Measurements from ENCODE around the gene ADD2. TPM values are rescaled to one million over a fixed set of nuclear protein-coding genes. Genes with fewer than 3 reads are reported as not detected.

Gene ADD2, protein sequence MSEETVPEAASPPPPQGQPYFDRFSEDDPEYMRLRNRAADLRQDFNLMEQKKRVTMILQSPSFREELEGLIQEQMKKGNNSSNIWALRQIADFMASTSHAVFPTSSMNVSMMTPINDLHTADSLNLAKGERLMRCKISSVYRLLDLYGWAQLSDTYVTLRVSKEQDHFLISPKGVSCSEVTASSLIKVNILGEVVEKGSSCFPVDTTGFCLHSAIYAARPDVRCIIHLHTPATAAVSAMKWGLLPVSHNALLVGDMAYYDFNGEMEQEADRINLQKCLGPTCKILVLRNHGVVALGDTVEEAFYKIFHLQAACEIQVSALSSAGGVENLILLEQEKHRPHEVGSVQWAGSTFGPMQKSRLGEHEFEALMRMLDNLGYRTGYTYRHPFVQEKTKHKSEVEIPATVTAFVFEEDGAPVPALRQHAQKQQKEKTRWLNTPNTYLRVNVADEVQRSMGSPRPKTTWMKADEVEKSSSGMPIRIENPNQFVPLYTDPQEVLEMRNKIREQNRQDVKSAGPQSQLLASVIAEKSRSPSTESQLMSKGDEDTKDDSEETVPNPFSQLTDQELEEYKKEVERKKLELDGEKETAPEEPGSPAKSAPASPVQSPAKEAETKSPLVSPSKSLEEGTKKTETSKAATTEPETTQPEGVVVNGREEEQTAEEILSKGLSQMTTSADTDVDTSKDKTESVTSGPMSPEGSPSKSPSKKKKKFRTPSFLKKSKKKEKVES
- polyA plus RNA-seq (2013, experiment 1 of 2) = not detected
- polyA plus RNA-seq (2013, experiment 2 of 2) = not detected

DNA sequence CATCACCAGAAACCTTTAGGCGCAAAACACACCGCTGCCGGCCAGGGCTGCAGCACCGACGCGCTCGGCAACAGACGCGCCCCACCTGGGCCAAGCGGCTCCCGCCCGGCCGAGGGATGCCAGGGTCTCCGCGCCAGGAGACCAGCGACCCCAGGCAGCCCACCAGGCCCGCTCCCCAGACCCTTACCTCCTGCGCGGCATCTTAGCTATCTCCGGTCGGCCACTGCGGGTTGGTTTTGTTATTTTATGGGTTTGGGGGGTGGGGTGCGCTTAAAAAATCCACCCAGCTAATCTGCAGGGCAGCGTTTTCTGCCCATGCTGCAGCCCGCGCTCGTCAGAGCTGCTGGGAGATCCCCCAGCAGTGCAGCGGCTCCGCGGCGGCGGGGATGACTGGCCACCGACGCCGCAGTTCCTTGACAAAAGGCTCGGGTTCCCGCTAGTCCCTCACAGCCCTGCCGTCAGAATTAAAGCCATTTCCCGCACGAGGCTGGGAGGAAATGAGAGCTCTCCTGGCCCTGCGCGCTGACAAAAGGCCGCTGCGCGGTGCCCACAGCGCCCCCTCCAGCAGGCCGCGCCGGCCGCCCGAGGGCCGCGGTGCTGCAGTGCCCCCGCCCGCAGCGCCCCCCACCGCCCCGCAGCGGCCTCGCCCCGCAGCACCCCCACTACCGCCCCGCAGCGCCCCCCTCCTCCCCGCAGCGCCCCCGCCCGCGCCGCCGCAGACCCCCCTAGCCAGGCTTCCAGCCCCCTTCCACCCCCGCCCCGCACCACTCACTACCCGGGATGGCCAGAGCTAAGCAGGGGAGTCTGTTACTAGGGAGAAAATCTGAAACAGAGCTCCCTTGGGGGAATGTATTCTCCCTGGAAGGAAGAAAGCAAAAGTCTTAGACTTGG is at the start of gene ADD2:
TSS of gene ADD2 (minus strand) at position 502 of the 891 bp plus-strand sequence. CDS start 61,792 bp downstream, outside the sequence.
- H3K4me3 ChIP-seq (ENCODE audit: insufficient read depth in 1 of 2, low read depth in 1 of 2, low read length in 2 of 2) = peak within 1 kb of the TSS in 1 of 2 experiments; percentile 70
- no peaks in the 10 kb centered on the region for H3K9me3 ChIP-seq (ENCODE audit: control insufficient read depth, low read length)
- H3K27ac ChIP-seq (ENCODE audit: low read length, poor library complexity, severe bottlenecking) = no peak within 1 kb of the TSS
- H4K8ac ChIP-seq (ENCODE audit: low read length) = no peak within 1 kb of the TSS
- 1% methylated on average over 27 of the region's 74 CpGs for WGBS
- H3K4ac ChIP-seq (ENCODE audit: low read depth in 1 of 2, low read length in 2 of 2) = no peak within 1 kb of the TSS
- no peaks in the 10 kb centered on the region for H3K36me3 ChIP-seq (ENCODE audit: control insufficient read depth in 1 of 2, insufficient read depth in 2 of 2, low read depth in 1 of 2, low read length in 2 of 2)
- peak within 1 kb of the TSS; percentile 49 for H3K9ac ChIP-seq (ENCODE audit: low read length)
- H2BK5ac ChIP-seq (ENCODE audit: low read depth, low read length, poor library complexity, severe bottlenecking) = no peak within 1 kb of the TSS
- peak within 1 kb of the TSS; percentile 84 for H3K4me2 ChIP-seq (ENCODE audit: low read length, poor library complexity, severe bottlenecking)
- H3K79me1 ChIP-seq (replicated peaks; ENCODE audit: low read length, poor library complexity, severe bottlenecking) = no peaks in the 10 kb centered on the region
- peak; percentile 10 for DNase-seq
- H3K27me3 ChIP-seq (ENCODE audit: control insufficient read depth in 1 of 2, insufficient read depth in 1 of 2, low read length in 2 of 2) = peaks cover 77 to 83% of the 10 kb centered on the region in 2 experiments
- no peak within 1 kb of the TSS for H4K91ac ChIP-seq (ENCODE audit: low read length)
- H2BK15ac ChIP-seq (ENCODE audit: low read depth, poor library complexity, severe bottlenecking) = no peak within 1 kb of the TSS
- H3K18ac ChIP-seq (ENCODE audit: low read depth in 1 of 2, low read length in 2 of 2) = no peak within 1 kb of the TSS
- no peak within 1 kb of the TSS for H2AFZ ChIP-seq (ENCODE audit: low read depth, low read length)
- no peak within 1 kb of the TSS for H2BK12ac ChIP-seq (ENCODE audit: low read length in 2 of 2)
- H3K23ac ChIP-seq (ENCODE audit: low read length in 2 of 2) = no peak within 1 kb of the TSS
- peaks cover 15% of the 10 kb centered on the region for H3K4me1 ChIP-seq (ENCODE audit: control insufficient read depth, insufficient read depth, low read depth, low read length)
- no peak within 1 kb of the TSS for H2AK5ac ChIP-seq (ENCODE audit: low read length, severe bottlenecking)
- H2BK120ac ChIP-seq (ENCODE audit: low read depth, low read length) = peak within 1 kb of the TSS; percentile 13
- H3K14ac ChIP-seq (ENCODE audit: low read length in 2 of 2) = no peak within 1 kb of the TSS

- WGBS = 89% methylated on average over 3 of the region's 3 CpGs
These were observed 49.4 kb upstream of the ADD2 start for GRCh38 chr2:70817284-70817954.

DNA sequence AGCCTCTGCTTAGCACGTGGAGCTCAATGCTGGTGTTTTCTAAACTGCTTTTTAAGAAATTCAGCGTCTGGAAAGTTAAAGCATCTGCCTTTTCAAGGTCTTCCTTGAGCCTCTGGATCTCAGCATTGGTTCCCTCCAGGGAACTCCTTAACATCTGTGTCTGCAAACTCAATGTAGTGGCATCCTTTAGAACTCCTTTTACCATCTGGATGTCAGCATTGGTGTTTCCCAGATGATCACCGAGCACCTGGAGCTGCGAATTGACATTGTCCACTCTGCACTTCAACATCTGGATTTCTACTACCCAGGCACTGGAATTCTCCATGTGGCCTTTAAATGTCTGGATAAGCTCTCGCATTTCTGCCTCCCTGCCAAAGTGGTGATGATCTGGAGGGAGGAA is 48.7 kb upstream of the ADD2 start:
- no peak overlapping the region for H3K4me2 ChIP-seq (ENCODE audit: low read length, poor library complexity, severe bottlenecking)
- WGBS = 63% methylated on average over 4 of the region's 5 CpGs
- no peak overlapping the region for H2BK120ac ChIP-seq (ENCODE audit: low read depth, low read length)
- no peaks in the 10 kb centered on the region for H3K4me1 ChIP-seq (ENCODE audit: control insufficient read depth, insufficient read depth, low read depth, low read length)
- H3K9ac ChIP-seq (ENCODE audit: low read length) = no peak overlapping the region
- H3K27me3 ChIP-seq (ENCODE audit: control insufficient read depth in 1 of 2, insufficient read depth in 1 of 2, low read length in 2 of 2) = peaks cover 32 to 79% of the 10 kb centered on the region in 2 experiments
- H3K36me3 ChIP-seq (ENCODE audit: control insufficient read depth in 1 of 2, insufficient read depth in 2 of 2, low read depth in 1 of 2, low read length in 2 of 2) = no peaks in the 10 kb centered on the region
- no peak overlapping the region for H2AK5ac ChIP-seq (ENCODE audit: low read length, severe bottlenecking)
- no peak for DNase-seq
- no peak overlapping the region for H2AFZ ChIP-seq (ENCODE audit: low read depth, low read length)
- no peak overlapping the region for H3K18ac ChIP-seq (ENCODE audit: low read depth in 1 of 2, low read length in 2 of 2)
- H2BK15ac ChIP-seq (ENCODE audit: low read depth, poor library complexity, severe bottlenecking) = no peak overlapping the region
- no peak overlapping the region for H4K8ac ChIP-seq (ENCODE audit: low read length)
- no peak overlapping the region for H3K23ac ChIP-seq (ENCODE audit: low read length in 2 of 2)
- H2BK12ac ChIP-seq (ENCODE audit: low read length in 2 of 2) = no peak overlapping the region
- H3K9me3 ChIP-seq (ENCODE audit: control insufficient read depth, low read length) = no peaks in the 10 kb centered on the region
- H3K79me1 ChIP-seq (replicated peaks; ENCODE audit: low read length, poor library complexity, severe bottlenecking) = no peaks in the 10 kb centered on the region
- no peak overlapping the region for H3K27ac ChIP-seq (ENCODE audit: low read length, poor library complexity, severe bottlenecking)
- no peak overlapping the region for H3K14ac ChIP-seq (ENCODE audit: low read length in 2 of 2)
- no peak overlapping the region for H2BK5ac ChIP-seq (ENCODE audit: low read depth, low read length, poor library complexity, severe bottlenecking)
- H3K4ac ChIP-seq (ENCODE audit: low read depth in 1 of 2, low read length in 2 of 2) = no peak overlapping the region
- H4K91ac ChIP-seq (ENCODE audit: low read length) = no peak overlapping the region
- H3K4me3 ChIP-seq (ENCODE audit: insufficient read depth in 1 of 2, low read depth in 1 of 2, low read length in 2 of 2) = no peak overlapping the region

More at GRCh38 chr2:70817284-70817954, 49.4 kb upstream of the ADD2 start:
- Histone ChIP-seq H3K9me3 (ENCODE audit: control insufficient read depth, low read length) (no peaks in the 10 kb centered on the region), H2AFZ (ENCODE audit: low read depth, low read length) (no peak overlapping the region), H2BK15ac (ENCODE audit: low read depth, poor library complexity, severe bottlenecking) (no peak overlapping the region), H2BK12ac (ENCODE audit: low read length in 2 of 2) (no peak overlapping the region), H3K79me1 (replicated peaks; ENCODE audit: low read length, poor library complexity, severe bottlenecking) (no peaks in the 10 kb centered on the region), H3K4me3 (ENCODE audit: insufficient read depth in 1 of 2, low read depth in 1 of 2, low read length in 2 of 2) (no peak overlapping the region), H3K4ac (ENCODE audit: low read depth in 1 of 2, low read length in 2 of 2) (no peak overlapping the region), H3K23ac (ENCODE audit: low read length in 2 of 2) (no peak overlapping the region), H3K36me3 (ENCODE audit: control insufficient read depth in 1 of 2, insufficient read depth in 2 of 2, low read depth in 1 of 2, low read length in 2 of 2) (no peaks in the 10 kb centered on the region), H3K9ac (ENCODE audit: low read length) (no peak overlapping the region), H3K4me1 (ENCODE audit: control insufficient read depth, insufficient read depth, low read depth, low read length) (no peaks in the 10 kb centered on the region), H2BK5ac (ENCODE audit: low read depth, low read length, poor library complexity, severe bottlenecking) (no peak overlapping the region), H3K14ac (ENCODE audit: low read length in 2 of 2) (no peak overlapping the region), H4K8ac (ENCODE audit: low read length) (no peak overlapping the region), H2AK5ac (ENCODE audit: low read length, severe bottlenecking) (no peak overlapping the region), H2BK120ac (ENCODE audit: low read depth, low read length) (no peak overlapping the region), H3K4me2 (ENCODE audit: low read length, poor library complexity, severe bottlenecking) (no peak overlapping the region), H3K18ac (ENCODE audit: low read depth in 1 of 2, low read length in 2 of 2) (no peak overlapping the region), H4K91ac (ENCODE audit: low read length) (no peak overlapping the region), H3K27me3 (ENCODE audit: control insufficient read depth in 1 of 2, insufficient read depth in 1 of 2, low read length in 2 of 2) (peaks cover 27 to 79% of the 10 kb centered on the region in 2 experiments), H3K27ac (ENCODE audit: low read length, poor library complexity, severe bottlenecking) (no peak overlapping the region)
- no peak for DNase-seq

Data from mesenchymal stem cell (in vitro differentiated cells and primary cell).